ENCODE data around the gene SV2B.

The SV2B gene

DNA sequence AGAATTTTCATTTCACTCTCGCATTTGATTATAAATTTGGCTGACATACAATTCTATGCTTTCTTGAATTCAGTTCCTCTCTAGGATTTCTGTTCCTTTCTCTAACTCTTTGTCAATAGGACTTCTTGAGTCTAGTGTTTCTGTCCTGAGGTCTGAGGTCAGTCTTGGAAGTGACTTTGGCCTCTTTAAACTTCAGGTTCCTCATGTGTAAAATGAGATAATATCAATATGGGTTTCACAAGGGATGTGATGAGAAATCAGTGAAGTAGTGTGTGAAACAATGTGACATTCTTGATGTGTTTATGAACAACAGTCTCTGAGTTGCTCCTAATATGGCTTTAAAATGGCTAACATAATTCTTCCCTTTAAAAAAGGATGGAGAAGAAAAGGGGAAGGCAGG lies 92.2 kb downstream of the SV2B start:
- no peak for DNase-seq (ENCODE audit: low spot score)

DNA sequence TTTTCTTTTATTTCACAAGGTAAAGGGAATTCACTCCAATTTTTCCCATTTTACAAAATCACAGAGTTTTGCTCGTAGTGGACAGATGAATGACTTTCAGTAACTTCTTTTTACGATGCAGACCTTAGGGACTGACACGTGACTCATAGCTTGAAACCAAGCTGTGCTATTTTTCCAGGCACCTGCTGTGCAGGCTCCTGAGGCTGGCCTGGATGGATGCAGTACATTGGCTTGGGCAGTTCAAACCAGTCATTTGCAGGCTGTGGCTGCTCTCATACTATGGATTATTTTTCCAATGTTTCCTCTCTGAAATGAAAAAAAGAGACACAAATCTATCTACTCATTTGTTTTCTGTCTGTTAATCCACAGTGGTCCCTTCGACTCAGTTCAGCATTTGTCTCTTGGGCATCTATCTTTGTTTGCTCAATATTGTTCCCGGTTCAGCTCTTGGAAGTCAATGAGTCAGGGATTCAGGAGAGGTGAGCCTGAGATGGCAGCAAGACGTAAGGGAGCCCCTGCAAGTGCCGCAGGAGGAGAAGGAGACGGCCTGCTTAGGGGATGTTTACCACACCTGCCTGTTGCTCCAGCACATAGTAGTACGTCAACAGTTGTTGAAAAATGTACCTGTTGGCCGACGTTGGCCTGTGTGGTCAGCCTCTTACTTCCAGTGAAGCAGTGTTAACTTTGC lies 92.8 kb downstream of the SV2B start:
- no peak for DNase-seq (ENCODE audit: low spot score)

DNA sequence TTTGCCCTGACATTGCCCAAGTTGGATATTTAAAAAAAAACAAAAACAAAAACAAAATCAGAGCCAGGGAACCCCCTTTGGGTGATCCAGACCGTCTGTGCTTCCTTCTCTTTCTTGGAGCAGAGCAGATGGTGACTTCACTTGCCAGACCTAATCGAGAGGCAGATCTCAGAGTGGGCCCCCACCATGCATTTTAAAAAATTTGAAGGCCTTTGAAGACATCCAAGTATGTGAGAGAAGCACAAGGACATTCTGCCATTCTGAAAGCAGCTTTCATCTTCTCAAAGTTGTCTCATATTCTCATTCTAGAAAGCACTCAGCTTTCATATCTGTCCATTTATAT lies 93.3 kb downstream of the SV2B start:
- no peak for DNase-seq (ENCODE audit: low spot score)

DNA sequence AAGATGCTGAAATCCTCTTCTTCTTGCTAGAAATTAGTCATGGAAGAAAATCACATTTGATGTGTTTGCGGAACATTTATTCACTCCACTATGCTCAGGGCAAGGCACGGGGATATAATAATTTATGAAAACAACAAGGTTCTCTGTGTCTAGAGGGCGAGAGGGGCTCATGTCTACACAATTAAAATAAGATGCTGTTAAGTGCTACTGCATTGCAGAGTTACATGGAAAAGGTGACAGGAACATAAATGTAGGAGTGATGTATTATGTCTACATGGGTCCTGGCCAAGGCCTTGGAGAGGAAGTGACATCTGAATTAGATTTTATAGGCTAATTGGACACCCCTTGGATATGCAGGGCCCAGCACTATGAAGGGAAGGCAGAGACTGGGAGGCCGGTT lies 96.1 kb downstream of the SV2B start:
- no peak for DNase-seq (ENCODE audit: low spot score)

DNA sequence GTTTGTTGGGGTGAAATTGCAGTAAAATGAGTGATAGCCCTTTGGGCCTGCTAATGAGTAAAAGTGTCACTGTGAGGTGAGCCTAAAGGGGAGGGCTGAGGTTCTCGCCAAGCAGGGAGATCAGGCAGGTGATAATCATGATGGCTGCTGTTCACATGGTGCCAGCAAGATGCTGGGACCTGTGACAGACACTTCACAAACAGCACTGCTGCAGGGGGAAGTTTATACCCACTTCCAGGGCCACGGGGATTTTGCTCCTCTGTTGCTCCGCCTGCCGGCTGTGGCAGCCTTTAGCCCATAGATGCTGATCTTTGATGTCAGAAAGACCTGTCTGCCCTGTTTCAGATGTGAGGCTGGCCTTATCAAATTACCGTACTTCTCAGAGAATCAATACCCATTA lies 96.7 kb downstream of the SV2B start:
- DNase-seq (ENCODE audit: low spot score): no peak

DNA sequence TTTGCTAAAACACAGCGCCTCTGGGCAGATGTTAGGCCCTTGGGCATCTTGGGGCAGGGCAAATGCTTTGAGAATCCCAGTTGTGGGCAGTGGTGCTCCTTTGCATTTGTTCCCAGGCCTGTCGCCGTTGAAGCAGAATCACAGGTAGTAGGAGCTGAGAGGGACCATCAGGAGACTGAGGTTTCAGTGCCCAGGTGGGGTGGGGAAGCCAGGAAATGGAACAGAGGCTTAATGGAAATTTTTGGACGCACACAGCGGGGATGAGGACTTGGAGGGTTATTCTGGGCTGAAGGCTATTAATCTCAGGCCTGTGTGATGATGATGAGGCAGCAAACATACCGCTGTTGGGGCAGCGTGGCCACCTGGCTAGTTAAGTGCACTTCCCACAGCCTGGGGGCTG lies 99.5 kb downstream of the SV2B start:
- no peak for DNase-seq (ENCODE audit: low spot score)

DNA sequence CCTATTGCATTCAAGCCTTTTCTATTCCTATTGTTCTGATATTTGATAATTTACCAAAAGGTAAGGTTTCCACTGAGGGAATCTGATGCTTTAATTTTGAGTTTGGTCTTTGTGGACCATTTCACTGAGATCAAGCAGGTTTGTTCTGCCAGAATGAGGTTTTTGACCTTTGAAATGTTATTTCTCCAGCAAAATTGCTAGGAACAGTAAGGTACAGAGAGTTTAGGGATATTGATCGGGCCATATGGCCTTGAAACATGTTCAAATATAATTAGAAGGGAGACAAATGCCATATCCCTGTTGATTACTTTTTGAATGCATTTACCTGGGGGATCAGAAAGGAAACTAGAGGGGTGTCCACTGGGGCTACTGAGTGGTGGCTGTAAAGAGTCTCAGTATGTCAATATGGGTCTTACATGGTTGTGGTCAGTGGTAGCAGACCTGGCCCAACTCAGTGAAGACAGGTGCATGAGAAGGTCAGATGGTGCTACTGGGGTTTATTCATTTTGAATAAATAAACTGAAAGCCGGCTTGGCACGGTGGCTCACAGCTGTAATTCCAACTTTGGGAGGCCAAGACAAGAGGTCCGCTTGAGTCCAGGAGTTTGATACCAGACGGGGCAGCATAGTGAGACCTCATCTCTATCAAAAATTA lies 100.2 kb downstream of the SV2B start:
- no peak for DNase-seq (ENCODE audit: low spot score)

DNA sequence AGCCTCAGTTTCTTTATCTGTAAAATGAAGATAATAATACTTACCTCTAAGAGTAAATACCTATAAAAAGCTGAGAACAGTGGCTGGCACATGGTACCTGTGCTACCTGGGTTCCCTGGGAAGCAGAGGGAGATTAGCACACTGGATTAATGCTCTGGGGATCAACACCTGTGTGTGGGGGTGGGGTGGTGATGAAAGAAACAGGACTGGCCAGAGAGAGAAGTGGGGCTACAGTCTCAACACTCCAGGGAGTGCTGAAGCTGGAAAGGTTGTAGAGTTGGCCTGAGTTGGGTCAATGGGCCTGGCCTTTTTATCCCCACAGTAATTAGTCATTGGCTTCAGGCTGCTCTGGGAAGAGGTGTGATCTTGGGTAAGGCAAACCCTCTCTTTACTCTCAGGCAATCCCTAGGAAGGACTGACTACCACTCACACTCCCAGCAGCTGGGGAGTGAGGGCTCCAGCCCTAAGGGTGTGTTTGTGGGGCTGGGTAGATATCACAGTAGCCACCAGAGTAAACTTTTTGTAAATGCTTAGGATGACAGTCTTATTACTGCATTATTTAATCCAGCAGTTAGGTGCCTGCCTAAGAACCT lies 102.5 kb downstream of the SV2B start:
- DNase-seq (ENCODE audit: low spot score): no peak

DNA sequence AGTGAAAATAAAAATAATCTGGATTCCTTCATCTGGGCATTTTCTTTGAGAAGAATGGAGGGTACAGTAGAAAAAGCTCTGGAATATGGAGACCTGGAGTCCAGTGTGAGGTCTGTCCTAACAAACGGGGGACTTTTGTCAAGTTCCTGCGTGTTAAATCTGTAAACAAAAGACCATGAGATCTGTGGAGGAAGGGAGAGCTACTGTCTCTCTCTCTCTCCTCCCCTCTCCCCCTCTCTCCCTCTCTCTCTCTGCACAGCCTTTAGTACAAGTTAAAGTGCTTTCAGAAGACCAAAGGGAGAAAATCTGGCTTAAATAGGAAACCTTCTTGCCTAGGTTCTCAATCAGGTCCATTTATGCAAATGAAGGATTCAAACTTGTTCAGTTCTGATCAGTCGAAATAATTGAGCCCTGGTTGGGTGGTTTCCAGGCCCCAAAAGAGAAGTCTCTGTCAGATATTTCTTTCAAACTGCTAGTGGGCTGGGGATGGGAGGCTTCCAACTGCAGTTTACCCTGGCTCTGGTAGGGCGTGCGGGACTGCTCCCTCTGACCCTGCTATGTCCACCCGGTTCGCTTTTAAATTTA lies 103.7 kb downstream of the SV2B start:
- no peak for DNase-seq (ENCODE audit: low spot score)

DNA sequence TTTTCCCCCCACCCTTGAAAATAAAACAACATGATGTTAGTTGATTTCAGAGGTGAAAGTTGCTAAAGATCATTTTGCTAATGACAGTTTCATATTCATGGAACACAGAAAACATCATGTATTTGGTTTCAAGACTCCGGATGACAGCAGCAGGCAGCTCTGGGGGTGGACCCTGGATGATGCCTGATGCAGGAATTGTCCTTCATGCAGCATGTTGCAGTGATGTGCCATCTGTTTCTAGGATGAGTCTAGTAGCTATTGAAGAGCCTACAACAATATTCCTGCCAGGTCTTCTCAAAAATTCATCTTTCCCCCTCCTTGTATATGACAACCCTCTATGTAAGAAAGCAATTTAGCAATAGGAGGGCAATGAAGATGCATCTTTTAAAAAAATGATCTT lies 108.3 kb downstream of the SV2B start:
- DNase-seq (ENCODE audit: low spot score): no peak

DNA sequence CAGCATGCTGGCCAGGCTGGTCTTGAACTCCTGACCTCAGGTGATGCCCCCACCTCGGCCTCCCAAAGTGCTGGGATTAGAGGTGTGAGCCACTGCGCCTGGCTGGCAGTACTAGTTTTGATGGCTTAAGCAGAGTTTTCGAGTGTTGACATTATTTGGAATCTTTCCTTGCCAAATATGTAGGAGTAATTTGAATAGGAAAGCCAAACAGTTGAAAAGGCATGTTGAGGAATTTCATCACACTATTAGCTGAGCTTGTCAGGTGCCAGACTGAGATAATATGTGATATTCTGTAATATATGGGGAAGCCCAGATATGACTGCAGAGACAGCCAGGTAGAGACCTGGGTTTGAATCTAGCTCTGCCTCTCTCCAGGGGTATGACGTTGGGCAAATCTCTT lies 109.3 kb downstream of the SV2B start:
- no peak for DNase-seq (ENCODE audit: low spot score)

DNA sequence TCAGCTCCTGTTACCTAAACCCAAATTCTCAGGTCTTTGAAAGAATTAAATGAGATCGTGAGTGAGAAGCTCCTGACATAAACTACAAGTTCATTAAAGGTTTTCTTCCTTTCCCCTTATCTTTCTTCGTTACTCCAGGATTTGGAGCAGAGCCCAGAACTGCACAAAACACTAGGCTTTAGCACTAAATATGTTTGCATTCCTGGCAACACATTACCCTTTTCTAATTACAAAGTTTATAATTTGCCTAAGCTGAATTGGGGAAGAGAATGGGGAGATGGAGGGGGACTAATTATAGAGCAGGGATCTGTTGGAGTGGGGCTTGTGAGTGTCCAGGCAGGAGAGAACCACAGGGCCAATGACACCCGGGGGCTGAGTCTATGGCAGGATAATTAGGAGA lies 109.7 kb downstream of the SV2B start:
- DNase-seq (ENCODE audit: low spot score): no peak

DNA sequence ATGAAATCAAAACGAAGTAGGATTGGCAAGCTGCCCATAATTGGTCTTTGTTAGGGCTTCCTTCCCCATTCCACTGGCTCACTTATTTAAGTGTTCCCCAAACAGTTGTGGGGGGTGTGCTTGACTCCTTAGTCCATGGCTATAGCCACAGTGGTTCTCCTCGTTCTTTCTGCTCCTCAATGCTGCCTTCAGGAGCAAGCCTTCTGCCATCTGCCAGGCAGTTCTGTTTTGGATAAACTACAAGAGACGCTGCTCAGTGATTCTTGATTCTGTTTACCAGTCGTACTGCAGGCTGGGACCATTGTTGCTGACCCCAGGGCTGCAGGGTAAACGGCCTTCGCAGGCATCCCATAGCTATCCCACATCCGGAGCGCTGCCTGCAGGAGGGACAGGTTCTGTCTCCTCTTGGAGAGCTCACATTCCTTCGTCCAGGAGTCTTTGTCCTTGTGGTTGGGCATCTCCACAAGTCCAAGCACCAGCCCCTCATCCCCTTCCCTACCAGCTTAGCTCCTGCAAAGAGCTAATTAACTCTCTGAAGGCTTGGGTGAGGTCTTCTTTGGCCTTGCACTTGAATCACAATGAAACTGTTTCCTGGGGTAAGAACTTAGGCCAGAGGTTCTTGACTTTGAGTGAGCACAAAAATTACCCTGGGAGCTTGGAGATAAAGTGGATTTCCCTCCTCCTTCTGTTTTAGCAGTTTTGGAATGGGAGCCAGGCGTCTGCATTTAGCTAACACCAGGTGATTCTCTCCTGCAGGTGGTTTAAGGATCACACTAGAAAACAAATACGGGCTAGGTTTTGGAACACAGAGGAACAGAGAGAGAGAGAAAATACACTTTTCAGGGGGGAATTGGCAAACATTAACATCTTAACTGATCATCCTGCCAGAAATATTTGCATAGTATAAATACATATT lies 114.9 kb downstream of the SV2B start:
- DNase-seq (ENCODE audit: low spot score): no peak

DNA sequence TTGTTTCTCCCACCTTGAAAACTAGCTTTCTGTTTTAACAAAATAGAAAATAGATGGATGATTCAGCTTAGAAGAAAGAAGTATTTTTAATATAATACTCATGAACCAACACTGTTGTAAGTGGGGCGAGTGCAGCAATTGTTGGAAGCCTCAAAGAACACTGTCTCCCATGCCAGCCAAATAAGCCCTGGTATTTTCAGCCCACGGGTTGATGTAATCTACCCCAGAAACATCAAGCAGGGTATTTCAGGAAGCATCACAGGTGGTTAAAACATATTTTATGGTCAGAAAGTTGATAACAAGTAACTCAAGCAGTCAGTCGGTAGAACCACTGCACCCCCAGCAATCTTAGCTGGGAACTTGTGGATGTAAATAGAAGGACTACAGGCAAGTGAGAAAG lies 115.9 kb downstream of the SV2B start:
- DNase-seq (ENCODE audit: low spot score): no peak

DNA sequence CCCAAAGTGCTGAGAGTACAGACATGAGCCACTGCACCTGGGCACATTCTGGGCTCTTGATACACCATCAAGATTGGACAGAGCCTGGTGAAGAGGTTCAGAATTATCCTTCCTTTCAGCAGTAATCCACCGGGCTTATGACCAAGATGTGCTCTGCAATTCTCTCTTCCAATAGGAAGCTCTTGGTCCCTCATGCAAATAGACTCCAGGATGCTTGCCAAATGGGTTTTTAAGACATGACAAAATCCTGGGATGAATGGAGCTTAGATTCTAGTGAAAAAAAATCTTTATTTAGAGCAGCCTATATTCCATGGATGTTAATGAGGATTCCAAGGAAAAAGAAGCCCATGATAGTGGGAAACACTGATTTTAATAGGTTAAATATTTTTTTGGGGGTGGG lies 119.1 kb downstream of the SV2B start:
- DNase-seq (ENCODE audit: low spot score): no peak

DNA sequence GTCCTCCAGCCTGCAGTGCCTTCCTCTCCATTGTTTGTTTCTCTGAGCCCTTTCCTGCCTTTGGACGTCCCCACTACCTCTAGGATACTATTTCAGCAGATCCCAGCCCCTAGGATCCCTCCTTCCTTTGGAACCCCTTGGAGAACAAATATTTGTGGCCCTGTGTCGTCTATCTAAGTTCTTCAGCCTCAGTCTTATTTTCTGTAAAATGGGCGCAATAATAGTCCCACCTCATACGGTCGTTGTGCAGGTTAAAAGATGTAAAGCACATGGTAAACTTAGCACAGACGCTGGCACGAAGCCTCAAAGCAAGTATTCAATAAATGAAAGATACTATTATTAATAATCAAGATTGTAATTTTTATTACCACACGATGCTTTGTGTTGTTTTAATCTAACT lies 122.0 kb downstream of the SV2B start:
- DNase-seq (ENCODE audit: low spot score): no peak

DNA sequence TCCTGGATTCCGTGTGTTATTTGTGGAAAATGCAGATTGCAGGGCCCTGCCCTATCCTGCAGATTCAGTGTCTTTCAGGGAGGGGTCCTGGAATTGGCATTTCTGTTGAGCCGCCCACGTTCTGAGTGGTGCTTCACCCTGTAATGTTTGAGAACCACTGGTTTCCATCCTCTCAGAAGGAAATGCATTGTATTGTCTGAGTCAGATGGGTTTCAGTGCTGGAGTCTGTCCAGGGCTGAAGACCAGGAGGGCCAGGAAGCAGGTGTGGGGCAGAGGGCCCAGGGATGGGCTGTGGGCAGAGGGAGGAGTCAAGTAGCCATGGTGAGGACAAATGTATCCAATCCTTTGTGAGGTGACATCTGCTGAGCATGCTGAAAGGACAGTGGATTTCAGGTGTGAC lies 123.8 kb downstream of the SV2B start:
- no peak for DNase-seq (ENCODE audit: low spot score)

DNA sequence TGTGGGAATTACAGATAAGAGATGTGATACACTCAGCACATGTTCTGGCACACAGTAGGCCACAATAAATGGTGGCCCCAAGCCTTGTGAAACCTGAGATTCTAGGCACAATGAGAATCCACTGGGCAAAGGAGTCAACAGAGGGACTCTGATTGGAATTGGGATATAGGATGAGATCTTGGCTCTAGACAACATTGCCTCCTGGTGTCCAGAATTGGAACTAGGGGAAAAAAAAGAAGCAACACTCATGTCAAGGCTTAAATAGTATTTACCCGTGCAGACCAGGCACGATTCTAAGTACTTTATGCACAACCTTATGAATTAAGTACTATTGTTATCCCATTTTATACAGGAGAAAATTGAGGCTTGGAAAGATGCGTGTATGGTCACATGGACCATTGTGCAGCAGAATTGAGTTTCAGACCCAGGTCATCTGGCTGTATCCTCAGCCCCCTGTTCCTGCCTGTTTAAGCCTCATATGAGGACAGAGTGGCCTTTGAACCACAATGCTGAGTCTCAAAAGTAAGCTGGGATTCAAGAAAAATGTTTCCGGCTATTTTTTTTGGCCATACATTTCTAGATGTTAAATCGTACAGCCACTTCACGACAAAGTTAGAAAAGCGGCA lies 124.8 kb downstream of the SV2B start:
- DNase-seq (ENCODE audit: low spot score): peak; percentile 26

DNA sequence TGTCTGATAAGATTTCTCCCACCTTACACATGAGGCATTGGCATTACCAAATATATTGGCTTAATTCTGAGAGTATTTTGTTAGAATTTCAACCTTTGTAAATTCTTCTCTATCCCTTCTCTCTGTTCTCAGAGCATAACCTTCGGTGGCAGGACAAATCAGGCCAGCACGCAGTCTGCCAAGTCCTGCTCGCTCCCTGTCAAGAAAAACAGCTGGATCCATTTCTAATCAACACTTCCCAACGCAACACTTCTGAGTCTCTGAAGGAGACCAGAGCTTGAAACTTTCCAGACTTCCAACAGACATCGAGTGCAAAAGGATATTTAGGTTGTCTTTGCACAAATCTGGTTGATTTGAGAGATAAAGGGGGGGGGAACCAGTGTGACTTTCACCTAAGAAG lies 125.7 kb downstream of the SV2B start:
- no peak for DNase-seq (ENCODE audit: low spot score)

DNA sequence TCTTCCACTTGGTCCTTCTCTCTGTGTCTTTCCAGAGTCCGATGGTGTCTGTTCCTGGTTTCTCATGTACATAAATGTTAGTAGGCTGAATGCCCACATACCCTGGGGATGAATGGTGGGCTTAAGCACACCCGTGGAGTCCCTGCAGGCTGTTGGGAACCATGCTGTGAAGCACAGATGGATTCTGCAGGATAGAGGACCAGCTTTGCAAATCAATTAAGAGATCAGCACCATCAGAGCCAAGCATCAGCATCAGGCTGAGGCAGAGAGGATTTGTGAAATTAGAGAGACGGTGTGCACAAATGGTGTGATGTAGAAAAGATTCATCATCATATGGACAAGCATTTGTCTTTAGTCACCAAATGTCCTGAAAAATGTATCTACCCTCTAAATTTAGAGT lies 127.1 kb downstream of the SV2B start:
- DNase-seq (ENCODE audit: low spot score): no peak

DNA sequence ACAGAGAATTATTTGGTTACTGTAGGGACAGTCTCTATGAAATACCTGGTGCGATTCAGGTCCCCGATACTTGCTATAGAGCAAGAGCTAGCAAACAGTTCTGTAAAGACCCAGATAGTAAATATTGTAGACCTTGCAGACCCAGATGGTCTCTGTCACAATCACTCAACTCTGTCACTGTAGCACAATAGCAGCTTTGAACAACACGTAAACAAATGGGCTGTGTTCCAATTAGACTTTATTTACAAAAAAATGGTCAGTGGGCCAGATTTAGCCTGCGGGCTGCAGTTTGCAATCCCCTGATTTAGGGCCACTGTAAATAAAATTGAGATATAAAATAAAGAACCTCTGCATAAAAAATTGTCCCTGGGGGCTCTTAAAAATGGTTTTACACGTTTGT lies 127.7 kb downstream of the SV2B start:
- DNase-seq (ENCODE audit: low spot score): no peak

DNA sequence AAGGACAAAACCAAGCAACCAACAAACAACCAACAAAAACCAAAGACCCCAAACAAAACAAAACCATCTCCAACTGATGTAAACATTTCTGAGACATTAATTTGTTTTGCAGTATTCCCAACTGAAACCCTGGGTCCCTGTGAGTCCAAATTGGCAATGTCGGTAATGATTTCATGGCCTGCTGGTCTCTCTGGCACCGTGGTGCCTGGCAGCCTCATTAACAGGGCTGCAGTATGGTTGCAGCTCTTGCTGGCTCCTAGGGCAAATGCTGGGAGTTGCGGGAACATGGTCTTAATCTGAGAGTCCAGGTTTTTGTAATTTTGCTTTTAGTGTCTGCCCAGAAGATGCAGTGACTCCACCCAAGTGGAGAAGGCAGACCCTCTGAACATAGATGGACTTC lies 128.3 kb downstream of the SV2B start:
- no peak for DNase-seq (ENCODE audit: low spot score)

Measured in germinal center (tissue), 1 donor.